Activated CD4-positive, alpha-beta T cell treated with anti-CD3 and anti-CD28 coated beads for 48 hours (primary cell): ENCODE measurements around the gene DCC.

Source experiments
- DNase-seq: peaks from one replicate; pipeline ENCODE4 v3.0.0-alpha.2; 2020

The DCC gene

DNA sequence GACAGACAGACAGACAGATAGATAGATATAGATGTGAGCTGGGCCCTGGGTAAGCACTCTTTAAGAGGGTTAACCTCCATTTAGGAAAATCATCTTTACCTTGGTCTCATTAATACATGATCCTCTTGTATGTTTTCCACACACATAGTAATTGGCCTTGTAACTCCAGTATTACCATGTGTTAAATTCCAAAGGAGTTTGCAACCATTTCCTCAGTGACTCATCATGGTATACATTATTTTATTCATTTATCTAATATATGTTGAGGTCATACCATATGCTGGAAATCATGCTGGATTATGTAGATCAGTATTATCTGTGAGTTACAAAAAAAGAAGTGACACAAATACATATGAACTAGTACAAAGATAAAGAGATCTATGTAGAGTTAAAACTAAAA, 504.3 kb downstream of the DCC start:
- no peak for DNase-seq

DNA sequence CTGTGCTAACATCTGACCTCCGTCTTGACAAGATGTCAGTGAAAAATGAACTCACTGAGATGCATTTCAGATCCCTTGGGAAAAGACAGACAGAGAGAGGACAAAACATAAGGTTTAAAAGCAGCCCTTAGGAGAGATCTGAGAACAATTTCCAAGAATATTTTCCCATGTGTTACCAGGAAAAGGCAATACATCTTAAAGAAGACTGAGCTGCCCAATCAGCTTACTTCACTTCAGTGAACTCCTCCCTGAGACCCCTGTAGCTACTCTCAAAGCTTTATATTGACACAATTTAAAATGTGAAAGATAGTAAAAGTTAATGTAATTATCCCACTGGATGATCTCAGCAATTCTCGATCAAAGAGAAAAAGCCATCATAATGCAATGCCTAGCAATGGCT, 505.0 kb downstream of the DCC start:
- no peak for DNase-seq

DNA sequence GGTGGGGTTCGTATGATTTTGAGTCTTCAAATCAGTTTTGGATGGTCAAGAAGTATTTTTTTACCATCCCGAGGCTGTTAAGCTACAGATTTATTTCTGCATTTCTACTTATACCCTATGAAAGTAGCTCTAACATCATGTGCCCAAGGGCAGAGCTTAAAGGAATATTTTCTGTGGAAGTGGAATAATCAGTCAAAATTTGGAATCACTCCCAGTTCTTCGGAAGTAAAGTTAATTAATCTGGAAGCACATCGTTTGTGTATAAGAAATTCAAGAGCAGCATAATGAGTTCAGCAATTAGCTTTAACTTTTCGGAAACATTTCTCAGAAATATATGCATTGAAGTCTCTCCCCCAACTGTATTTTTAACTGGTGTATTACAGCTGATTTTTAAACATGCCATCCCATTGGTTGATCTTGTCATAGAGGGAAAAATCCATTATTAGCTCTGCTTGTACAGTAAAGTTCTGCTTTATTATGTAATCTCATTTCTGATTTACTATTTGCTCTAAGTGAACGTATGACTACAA, 510.1 kb downstream of the DCC start:
- DNase-seq: no peak

DNA sequence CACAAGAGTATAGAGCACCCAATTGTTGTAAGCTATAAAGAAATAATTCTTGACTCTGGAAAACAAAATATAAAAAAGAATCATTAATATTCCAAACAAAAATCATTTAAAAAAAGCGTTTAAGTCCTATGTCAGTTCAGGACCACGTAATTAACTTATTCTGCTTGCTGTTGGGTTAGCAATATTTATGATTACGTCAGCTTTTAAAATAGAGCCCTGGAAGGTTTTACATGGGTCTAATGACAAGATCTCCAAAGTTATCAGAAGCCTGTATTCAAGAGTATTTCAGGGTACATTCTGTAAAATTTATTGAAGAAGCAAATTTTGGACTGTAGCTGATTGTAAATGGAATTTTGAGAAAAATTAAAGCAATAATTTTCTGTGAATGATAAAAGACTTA, 521.6 kb downstream of the DCC start:
- no peak for DNase-seq

DNA sequence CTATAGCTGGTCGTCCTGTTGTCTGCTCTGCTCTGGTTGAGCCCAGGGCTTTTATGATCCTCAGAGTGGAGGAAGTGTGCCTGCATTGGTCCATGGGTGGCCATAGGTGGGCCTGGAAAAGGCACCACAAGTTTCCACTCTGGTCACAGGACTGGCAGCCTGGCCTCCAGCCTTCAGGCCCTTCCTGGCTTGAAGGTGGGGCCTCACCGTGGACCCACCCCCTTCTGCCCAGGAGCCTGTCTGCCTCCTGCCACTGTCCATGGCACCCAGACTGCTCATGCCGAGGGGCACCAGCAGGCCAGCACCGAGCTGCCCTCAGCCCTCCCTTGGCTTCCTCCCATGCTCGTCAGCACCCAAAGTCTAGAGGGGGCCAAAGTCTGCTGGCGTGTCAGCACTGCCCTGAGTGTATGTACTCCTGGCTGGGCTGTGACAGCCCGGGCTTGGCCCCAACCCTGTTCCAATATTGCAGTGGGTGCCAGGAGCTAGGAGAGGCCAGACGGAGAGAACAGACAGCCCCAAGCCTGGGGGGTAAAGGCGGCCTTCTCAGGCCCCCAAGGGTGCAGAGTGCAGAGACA, 529.4 kb downstream of the DCC start:
- no peak for DNase-seq

DNA sequence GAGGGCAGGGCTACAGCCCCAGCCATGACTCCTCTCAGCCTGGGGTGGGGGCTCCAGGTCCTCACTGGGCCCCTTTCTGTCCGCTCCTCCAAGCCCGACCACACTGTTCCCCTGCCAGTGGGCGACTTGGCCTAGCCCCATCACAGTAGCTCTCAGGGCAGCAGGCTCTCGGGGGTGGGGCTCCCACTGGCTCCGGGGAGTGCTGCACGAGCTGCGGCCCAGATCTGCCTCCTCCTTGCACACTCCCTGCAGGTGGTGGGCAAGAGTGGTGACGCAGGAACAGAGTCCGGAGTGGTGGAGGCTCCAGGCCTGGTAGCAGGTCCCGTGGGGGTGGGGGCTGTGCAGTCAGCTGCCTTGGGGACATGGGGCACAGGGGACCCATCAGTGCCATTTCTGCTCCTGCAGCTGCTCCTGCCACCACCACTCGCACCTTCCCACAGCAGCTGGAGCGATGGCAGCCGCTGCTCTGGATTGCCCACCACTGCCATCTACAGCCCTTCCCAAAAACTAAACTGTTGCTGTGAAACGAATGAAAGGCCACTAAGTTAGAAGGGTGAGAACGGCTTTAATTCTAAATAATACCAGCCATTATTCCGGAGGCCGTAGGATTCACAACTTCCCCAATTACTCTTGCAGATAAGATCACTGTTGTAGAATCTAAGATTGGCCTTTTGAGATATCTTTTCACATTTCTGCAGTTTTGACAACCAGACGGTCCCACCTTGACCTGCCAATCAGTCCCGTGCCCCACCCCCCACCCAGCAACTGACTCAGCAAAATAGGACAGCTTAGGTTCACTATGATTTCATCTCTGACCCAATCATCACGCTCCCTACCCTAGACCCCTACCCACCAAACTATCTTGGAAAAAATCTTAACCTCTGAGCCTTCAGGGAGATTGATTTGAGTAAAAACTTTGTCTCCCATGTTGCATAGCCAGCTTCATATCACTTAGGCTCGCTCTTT, 530.2 kb downstream of the DCC start:
- DNase-seq: no peak

DNA sequence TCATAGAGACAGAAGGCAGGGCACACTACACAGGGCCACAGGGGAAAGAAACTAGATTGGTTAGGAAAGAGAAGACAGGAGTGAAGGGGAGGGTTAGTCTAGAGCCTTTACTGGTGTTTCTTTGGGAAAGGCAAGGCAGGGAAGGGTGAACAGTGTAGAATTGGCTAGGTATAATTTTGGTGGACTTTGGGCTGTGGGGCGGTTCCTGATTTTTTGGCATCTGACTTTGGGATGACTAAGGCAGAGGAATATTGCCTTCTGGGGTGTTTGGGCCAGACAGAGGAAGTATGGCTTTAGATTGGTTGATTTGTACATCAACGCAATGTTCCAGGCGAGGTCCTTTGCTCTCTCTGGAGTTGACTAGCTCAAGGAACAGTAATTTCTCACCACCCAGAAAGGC, 534.8 kb downstream of the DCC start:
- no peak for DNase-seq

DNA sequence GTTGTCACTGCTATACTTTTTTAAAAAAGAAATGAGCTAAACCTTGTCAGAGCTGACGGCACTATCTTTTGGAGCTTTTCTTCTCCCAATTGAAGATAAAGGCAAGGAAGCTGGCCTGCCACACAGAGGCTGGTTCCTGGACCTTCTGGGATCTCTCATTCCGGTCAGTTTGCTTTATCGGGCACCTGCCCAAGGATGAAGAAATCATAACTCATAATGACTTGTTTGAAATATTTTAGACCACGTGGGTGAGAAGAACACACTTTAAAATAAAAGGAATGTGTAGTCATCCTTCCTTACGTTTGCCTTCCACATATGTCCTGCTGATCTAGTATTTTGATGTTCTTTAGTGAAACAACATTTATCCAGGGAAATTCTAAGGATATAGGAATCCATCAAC, 535.7 kb downstream of the DCC start:
- DNase-seq: no peak

DNA sequence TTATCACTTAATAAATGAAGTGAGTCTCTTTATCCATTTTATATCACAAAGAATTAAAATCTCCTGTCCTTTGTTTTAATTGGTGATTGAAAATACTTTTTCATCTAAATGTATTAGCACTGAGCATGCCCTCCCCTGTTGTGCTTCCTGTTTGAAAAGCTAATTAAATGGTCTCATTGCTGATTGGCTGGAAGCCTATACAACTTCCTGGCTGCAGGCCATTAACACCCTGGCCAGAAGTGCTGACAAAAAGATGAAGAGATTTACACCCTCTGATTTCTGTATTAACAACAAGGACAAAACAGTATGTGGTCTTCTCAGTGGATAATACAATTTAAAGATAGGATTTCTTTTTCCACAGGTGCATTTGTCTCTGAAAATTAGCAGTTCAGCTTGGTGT, 548.0 kb downstream of the DCC start:
- DNase-seq: no peak

DNA sequence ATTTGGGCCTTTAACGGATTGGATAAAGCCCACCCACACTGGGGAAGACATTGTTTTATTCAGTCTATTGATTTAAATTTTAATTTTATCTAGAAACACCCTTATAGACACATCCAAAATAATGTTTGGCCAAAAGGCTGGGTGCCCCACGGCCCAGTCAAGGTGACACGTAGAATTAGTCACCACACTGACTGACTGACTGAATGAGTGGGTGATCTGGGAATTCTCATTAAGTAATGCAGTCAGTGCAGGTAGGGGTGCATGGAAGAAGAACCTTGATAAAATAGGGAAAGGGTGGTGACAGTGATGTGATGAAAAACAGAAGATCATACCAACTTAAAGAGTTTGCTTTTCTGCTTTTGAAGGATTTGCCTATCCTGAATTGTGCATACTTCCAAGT, 554.8 kb downstream of the DCC start:
- DNase-seq: no peak

DNA sequence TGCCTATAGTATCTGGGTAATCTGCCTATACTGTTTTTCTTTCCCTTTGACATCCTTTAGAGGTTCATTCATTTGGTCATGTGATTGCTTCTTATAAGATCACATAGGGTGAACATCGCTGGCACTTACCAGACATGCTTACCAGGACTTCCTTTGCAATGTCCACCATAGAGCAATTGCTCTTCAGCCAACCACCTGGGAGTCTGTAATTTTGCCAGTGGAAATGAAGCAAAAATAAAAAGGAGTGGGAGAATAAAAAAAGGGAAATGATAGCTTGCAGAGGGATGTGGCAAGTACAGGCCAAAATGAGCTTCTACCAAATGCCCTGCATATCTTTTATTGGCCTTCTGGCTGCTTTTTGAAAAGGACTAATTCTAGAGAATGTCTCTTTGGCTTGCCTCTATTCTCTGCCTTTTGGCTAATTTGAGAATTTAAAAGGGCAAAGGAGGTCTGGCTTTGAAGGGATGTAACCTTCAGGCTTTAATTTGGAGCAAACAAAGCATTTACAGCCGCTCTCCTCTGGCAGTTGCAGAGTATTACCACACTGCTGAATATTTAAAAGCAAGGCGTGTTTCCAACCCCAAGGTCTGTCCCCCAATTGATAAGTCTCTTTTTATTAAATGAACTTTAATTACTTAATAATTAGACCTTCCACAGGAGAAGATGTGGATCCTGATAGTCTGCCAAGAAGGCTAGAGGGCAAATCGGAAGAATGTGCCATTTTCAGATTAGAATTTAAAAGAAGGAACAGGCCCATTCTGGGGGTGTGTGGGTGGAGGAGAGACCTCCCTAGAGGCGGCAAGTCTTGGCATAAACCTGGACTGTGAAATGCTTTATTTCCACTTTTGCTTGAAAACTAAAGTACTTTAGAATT, 557.9 kb downstream of the DCC start:
- DNase-seq: no peak

DNA sequence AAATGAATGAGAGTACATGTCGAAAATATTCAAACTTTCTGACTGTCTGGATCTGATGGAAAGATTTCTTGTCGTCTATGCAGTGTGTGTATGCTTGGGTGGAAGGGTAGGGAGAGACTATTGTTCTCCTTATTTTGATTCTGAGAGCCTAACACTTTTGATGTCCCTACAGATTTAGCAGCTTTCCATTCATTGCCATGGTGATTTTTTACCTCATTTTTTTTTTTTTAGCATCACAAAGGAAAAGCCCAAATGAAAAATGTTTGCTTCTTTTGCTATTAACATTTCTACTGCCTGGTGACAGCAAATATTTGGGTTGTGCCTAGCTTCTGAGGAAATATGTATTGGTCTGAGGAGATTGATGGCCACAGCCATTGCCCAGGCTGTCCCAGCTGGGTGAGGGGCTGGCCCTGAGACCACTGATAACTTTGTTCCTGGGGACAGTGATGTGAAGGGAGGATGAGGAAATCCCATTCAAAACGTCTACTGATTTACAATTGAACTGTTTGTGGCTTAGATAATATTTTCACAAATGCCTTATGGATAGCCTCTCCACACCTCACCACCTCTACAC, 558.6 kb downstream of the DCC start:
- no peak for DNase-seq

DNA sequence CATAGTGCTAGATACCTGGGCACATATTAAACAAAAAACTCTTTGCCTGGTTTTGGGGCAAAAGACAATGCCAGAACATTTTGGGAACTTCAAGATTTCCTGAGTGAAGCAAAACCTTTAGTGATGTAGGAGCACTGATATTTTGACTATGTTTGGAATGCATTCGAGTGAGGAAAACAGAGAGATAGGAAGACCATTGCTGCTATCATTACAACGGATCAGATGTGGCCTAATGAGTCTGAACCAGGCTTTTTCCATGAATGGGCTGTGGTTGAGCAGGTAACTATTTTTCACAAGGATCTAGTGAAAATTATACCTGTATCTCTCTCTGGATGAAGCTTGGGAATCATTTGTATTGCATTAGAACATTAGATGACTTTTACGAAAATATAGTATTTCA, 562.2 kb downstream of the DCC start:
- no peak for DNase-seq

DNA sequence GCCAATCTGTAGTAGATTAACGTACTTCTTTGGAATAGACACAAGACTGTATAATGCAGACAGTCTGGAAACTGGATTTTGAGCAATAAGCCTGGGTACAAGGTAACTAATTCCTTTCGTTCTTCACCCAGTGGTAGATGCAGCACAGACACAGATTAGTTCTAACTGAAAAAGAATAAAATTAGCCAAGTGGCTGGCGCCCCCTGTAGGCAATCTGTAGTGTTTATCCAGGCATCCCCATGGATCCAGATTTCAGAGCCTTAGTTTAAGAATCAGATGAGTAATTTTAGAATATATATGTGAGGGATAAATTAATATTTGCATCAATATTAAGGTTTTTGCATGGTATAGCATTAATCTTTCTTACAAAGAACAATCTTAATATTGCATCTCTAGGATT, 563.9 kb downstream of the DCC start:
- DNase-seq: peak; percentile 30

DNA sequence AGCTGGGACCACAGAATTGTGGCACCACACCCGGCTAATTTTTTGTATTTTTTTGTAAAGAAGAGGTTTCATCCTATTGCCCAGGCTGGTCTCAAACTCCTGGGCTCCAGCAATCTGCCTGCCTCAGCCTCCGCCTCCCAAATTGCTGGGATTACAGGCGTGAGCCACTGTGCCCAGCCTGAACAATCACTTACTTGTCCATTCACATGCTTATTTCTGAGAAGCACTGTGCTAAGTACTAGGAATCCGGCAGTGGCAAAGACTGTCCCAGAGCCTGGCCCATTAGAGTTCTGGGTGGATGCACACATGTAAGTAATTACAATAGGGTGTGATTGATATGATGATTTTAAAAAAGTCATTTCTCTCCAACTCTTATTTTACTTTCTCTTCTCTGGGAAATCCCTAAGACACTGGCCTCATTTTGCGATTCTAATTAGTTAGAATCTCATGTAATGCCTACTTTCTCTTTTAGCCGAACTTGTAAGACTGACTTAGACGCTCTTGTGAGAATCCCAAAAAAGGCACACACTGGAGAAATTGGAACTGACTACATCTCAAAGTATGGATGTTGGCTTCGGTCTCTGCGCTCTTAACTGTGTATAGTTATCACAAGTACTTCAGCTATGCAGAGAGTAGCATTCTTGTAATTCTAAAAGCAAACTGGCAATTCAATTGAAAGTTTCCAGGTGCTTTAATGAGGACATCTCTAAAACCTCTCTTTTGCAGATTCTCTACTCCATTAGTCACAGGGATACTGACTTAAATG, 567.7 kb downstream of the DCC start:
- no peak for DNase-seq

DNA sequence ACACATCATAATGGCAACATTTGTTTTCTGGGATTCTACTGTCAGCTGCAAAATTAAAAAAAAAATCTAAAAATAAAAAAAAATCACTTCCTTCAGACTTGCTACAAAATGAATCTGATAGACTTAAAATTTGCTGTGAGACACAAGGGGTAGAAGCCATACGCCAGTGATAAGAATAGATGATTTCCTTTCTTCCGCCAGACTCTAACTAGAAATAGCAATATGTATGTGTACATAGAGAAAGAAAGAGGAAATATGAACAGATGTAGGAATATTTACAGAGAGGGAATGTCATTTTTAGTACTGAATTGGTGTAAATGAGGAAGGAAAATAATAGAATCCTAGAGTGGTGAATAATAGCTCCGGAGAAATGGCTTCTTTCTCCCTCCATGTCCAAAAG, 574.2 kb downstream of the DCC start:
- no peak for DNase-seq

DNA sequence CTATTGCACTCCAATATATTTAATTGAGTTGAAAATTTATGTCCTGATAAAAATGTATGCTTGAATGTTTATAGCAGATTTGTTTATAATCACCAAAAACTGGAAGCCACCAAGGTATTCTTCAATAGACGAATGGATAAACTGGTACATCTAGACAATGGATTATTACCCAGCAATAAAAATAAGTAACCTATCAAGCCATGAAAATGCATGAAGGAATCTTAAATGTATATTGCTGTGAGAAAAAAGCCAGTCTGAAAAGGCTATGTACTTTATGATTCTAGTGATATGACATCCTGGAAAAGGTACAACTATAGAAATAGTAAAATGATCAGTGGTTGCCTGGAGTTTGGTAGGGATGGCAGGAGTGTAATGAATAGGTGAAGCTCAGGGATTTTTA, 580.7 kb downstream of the DCC start:
- DNase-seq: no peak

DNA sequence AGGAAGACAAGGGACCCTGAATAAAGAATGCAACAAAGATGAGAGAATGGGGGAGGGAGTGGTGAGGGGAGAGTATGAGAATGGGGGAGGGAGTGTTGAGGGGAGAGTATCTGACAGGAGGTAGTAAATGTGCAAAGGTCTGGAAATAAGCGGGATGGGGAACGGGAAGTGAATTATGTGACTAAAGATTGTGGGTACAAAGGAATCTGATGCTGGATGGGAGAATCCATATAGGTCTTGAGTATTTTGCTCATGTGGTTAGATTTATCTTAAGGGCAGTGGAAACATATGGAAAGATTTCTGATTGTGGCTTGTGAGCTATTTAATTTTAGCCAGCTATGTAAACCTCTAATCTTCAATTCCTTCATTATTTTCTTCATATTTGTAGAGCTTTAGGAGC, 593.4 kb downstream of the DCC start:
- DNase-seq: no peak

DNA sequence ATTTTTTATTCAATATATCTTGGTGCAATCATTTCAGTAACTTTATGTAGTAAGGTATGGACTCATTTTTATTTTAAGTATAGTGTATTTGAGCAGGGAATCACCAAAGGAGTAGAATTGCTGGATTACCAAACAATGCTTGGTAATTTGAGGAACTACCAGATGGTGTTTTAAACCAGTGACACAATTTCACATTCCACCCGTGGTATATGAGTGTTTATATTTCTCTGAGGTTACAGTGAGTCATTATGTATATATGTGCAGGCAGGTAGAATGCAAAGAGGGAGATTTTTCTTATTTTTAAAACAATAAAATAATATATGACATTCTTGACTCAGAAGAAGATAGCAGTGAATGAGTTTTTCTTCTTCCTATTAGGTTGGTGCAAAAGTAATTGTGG, 596.9 kb downstream of the DCC start:
- no peak for DNase-seq

DNA sequence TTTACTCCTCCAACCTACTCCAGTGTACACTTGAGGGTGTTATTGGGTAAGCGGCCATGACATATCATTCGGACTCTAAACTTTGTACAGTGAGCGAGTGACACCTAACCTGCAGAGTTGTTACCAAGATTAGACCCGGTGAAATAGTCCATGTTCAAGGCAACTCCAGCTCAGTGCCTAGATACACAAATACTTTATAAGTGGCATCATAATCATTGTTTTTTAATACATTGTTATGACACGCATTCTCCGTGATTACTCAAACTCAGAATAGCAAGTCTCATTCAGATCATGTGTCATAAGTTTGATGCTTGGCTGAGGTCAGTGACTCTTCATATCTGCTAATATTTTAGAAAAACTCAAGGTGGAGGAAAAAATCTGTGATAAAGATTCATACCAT, 597.8 kb downstream of the DCC start:
- DNase-seq: no peak

DNA sequence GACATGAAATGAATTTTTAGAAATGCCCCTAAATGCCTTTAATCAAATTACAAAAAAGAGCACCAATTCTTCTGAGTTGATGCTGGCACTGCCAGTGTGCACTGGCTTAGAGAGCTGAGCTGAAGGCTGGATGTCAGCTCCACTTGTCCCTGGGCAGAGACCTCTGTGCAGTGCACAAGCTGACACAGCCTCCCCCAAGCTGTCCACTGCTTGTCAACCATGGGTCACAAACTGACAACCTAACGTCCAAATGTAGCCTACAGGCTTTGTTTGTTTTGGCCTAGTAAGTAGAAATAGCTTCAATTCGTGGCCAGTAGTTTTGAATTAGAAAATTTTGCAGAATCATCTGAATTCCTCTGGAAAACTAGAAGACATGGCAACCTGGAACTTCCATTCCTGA, 605.6 kb downstream of the DCC start:
- DNase-seq: no peak

DNA sequence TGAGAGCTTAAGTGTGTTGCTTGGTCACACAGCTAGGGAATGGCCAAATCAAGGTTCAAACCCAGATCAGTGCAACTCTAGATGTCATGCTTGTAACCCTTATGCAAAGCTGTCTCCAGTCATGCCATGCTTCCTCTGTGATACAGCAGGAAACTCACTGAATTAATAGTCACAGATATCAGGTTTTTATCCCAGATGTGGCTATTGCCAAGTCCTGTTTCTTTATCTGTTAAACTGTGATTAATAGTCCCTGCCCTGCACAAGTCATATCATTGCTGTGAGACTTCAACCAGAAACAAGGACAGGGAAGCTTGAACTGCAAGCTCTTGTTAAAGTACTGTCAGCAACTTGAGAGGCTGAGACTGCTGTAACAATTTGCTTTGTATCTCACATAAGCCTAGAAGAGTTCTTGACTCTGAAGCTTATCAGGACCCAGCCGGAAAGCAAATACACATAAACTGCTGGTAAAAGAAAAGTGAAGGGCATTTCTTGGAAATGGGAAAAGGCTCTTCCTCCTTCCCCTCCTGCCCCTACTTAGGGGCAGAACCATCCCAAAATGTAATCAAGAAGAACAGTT, 609.0 kb downstream of the DCC start:
- no peak for DNase-seq
